SKM-1 treated with dmso at 0.1 percent for 144 hours (cell line): ENCODE measurements around the gene KIF3B.
"Not testable (repeated sequence)": the region's sequence is repeated elsewhere in the genome, so short reads cannot be mapped to it uniquely, and the experiment has no call there.

Experiments used
- DNase-seq: peaks from one replicate; lab custom pipeline; 2025; ENCODE audit not compliant: unreplicated experiment; lab: John Stamatoyannopoulos, UW

KIF3B gene

DNA sequence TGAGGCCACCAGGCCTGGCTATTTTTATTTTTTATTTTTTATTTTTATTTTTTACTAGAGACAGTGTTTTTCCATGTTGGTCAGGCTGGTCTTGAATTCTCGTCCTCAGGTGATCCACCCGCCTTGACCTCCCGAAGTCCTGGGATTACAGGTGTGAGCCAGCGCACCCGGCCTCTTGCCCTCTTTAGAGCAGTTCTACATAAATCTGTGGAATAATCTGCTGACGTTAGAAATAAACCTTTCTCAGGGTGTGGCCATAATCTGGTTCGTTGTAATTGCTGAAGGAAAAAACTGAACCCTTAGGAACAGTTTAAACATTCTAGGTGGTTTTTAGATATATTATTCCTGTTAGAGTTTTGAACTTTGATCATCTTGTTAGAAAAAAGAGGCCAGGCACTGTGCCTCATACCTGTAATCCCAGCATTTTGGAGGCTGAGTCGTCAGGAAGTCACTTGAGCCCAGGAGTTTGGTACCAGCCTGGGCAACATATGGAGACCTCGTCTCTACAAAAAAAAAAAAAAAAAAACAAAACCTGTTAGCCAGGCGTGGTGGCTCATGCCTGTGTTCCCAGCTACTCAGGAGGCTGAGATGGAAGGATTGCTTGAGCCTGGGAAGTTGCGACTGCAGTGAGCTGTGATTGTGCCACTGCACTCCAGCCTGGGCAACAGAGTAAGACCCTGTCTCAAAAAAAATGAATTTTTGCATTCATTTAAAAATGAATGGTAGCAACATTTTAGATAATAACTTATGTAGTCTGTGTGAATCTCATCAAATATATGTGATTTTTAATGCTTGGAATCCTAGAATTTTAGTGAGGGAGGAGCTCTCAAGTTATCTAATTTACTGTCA is 104.9 kb downstream of the KIF3B start:
- DNase-seq: no peak

DNA sequence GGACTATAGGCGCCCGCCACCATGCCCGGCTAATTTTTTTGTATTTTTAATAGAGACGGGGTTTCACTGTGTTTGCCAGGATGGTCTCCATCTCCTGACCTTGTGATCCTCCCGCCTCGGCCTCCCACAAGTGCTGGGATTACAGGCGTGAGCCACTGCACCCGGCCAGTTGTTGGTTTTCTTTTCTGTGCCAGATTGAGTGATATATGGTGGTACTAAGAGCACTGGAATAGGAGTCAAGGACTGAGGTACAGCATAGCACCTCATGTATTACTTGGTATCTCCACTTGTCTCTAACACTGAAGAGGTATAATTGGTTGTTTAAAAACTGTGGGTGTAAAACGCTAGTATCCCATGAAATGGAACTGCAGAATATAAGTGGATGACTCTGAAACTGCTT is 106.0 kb downstream of the KIF3B start:
- DNase-seq: not testable (repeated sequence)
